SW 1271 (cell line): ENCODE results near the gene PRLR.
"Not testable (repeated sequence)": the region's sequence is repeated elsewhere in the genome, so short reads cannot be mapped to it uniquely, and the experiment has no call there.

Experiments
- DNase-seq, 2 experiments: peaks; one replicate each; lab custom pipeline; 2025; lab: John Stamatoyannopoulos, UW

The PRLR gene

DNA sequence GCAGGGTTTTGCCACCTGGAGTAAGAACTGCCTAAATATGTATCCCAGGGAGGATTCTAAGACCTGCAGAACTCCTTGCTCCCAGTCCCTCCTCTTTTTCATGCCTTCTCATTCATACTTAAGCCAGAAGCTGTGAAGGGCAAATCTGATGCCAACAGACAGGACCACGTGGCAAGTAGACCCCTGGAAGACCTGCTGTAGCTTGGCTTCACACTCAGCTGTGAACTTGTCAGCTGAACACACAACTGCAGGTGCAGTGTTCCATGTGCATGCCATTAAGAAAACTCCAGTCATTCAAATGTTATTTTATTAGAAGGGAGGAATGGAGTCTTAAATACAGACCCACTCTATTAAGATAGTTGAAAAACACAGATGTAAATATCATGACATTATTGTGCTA, 103.3 kb downstream of the PRLR start:
- no peak for DNase-seq

GRCh38 chr5:35125746-35126145, 104.5 kb downstream of the PRLR start:
- DNase-seq, result no peak

- DNase-seq, result no peak
Observed at GRCh38 chr5:35124932-35125331, 105.4 kb downstream of the PRLR start.

DNA sequence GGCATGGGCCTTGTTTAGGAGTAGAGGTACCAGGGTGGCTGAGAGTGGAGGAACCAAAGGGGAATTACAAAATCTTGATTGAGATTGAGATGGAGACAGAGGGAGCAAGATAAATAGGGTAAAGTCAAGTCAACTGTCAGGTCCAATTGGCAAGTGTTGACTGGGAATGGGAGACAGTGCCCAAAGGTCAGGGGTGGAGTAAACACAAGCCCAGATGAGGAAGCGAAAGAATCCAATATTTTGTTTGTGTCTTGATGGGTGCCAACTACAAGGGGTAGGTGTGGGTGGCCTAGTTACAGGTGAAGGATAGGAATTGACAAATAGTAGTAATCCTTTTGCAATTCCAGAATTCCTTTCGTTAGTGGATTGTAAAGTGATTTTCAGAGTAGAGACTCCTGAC, 107.5 kb downstream of the PRLR start:
- DNase-seq, result no peak

DNA sequence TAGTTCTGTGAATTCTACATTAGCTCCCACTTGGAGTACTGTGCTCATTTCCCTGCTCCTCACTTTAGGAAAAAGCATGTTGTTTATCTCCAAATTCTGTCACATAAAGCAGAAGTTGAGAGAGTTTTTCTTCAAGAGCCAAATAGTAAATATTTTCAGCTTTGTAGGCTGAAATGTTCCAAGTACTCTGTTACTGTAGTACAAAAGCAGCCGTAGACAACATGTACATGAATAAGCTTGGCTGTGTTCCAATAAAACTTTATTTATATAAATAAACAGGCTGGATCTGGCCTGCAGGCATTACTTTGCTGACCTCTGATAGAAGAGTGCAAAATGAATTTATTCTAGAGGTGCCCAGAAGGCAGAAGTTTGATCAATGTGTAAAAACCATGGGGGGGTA, 109.6 kb downstream of the PRLR start:
- no peak for DNase-seq

DNA sequence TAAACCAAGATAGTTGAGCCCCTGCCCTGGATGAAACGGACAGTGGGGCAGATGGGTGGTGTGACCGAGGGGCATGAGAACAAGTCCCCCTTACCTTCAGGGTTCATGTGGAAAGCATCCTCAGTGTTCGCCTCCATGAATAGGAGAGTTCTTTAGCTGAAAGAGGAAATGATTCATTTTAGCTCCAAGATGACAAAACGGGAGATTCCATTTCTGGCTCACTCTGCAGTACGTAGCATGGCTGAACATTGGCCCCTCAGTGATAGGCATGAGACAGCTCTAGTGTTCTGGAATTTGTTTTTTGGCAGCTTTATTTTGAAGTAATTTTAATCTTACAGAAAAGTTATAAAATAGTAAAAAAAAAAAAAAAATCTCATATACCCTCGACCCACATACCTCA, 112.3 kb downstream of the PRLR start:
- DNase-seq, result peak in 1 of 2 experiments; percentile 9

- no peak for DNase-seq
Observed at GRCh38 chr5:35115920-35116319, 114.4 kb downstream of the PRLR start.

DNA sequence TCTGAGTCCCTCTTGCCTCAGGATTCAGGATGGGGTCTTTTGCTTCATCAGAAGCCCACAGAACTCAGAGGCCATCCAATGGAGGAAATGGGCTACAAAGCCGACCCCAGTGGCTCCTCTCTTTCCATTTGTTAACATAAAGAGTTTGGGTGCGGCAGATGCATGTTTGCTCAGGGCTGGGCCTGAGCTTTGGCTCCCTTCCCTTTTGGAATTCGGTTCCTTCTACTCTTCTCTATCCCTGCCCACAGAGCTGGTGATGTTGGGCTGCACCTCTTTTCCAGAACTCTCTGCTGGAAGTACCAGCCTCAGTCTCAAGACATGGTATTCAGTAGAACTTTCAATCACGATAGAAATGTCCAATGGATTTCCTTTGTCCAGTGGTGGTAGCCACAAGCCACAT, 115.6 kb downstream of the PRLR start:
- DNase-seq, result no peak

DNA sequence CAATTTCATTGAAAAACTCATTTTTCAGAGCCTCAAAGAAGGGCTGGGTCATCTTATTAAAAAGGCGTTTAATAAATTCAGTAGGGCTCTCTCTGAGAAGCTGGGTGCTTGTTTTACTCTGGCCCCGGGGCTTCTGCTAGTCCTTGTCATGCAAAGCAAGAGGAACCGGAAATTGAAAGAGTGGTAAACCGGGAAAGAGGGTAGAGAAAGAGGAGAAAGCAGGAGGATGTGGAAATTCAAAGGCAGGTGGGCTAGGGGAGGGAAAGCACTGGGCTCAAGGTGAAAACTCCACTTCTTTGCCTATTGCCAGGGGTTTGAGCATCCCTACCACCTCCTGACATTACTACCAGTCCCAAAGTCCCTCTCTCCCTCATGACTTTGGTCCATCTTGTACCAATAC, 118.0 kb downstream of the PRLR start:
- no peak for DNase-seq

- DNase-seq, result not testable (repeated sequence)
Observed at GRCh38 chr5:35104550-35104949, 125.7 kb downstream of the PRLR start.

- DNase-seq, result no peak
Observed at GRCh38 chr5:35103637-35104299, 126.5 kb downstream of the PRLR start.

DNA sequence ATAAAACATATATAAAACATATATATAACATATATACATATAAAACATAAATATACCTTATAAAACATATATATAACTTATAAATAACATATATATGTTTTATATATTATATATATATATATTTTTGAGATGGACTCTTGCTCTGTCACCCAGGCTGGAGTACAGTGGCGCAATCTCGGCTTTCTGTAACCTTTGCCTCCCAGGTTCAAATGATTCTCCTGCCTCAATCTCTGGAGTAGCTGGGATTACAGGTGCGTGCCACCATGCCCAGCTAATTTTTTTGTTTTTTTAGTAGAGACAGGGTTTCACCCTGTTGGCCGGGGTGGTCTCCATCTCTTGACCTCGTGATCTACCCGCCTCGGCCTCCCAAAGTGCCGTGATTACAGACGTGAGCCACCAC, 128.6 kb downstream of the PRLR start:
- not testable (repeated sequence) for DNase-seq

DNA sequence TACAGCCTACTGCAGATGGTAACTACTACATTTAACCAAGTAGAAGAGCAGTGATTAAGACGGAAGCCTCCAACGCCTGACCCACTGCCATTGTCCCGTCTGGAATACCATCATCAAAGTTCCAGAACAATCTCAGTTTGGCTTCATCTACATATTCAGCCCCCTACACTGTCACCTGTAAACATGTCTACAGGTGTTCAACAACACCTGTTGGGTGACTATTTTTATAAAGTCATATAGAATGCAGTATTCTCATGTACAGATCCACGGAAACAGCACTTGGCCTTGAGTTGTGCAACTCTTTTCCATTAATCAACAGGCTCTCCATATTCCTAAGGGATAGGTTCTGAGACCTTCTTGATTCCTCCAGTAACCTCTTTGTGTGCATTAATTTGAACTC, 129.3 kb downstream of the PRLR start:
- no peak for DNase-seq

- no peak for DNase-seq
Observed at GRCh38 chr5:35098214-35098613, 132.1 kb downstream of the PRLR start.

GRCh38 chr5:35096932-35097331, 133.4 kb downstream of the PRLR start:
- no peak for DNase-seq

- DNase-seq, result no peak
Observed at GRCh38 chr5:35096216-35096615, 134.1 kb downstream of the PRLR start.

DNA sequence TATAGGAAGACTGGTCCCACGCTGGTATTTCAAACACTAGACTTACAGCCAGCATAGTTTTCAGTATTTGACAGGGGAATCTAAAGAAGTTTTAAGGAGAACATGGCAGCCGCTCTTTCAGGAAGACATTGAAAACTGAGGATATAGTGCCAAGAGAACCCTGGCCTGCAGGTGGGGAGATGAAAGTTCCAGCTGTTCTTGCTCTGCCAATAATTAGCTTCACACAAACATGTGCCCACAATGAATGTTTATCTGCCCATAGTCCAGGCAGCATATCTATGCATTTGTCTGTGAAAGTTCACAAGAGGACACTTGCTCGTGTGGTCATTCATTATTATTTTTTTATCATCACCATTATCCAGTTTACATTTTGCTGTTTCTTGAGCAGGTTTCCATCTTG, 134.9 kb downstream of the PRLR start:
- DNase-seq, result no peak

DNA sequence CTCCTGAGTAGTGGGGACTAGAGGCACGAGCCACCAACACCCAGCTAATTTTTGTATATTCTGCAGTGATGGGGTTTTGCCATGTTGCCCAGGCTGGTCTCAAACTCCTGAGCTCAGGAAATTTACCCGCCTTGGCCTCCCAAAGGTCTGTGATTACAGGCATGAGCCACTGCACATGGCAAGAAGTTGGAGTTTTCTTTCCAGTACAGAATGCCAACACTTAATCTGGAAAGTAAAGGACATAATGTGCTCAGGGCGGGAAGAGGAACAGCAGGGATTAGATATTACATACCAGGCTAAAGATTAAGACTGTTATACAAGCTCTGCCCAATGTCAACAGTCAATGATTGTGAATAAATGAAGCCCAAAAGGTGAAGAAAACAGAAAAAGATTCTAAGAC, 135.3 kb downstream of the PRLR start:
- no peak for DNase-seq

- no peak for DNase-seq
Observed at GRCh38 chr5:35092703-35093102, 137.6 kb downstream of the PRLR start.

DNA sequence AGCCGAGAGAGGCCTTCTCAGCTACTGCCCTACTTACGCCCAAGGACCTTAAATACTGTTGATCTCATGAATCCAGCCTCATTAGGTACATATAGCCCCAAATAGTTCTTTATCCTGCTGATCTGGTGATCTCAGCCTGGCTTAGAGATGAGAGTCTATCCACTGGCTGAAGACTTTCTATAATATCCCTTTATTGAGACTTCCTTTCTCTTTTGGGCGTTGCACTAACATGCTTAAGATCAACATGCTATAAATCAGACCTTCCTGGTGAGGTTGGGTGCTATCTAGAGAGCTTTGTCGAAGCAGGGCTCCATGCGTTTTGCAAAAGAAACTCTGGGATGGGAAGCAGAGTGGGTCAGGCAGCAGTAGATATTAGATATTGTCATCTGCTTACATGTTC, 138.6 kb downstream of the PRLR start:
- no peak for DNase-seq

DNA sequence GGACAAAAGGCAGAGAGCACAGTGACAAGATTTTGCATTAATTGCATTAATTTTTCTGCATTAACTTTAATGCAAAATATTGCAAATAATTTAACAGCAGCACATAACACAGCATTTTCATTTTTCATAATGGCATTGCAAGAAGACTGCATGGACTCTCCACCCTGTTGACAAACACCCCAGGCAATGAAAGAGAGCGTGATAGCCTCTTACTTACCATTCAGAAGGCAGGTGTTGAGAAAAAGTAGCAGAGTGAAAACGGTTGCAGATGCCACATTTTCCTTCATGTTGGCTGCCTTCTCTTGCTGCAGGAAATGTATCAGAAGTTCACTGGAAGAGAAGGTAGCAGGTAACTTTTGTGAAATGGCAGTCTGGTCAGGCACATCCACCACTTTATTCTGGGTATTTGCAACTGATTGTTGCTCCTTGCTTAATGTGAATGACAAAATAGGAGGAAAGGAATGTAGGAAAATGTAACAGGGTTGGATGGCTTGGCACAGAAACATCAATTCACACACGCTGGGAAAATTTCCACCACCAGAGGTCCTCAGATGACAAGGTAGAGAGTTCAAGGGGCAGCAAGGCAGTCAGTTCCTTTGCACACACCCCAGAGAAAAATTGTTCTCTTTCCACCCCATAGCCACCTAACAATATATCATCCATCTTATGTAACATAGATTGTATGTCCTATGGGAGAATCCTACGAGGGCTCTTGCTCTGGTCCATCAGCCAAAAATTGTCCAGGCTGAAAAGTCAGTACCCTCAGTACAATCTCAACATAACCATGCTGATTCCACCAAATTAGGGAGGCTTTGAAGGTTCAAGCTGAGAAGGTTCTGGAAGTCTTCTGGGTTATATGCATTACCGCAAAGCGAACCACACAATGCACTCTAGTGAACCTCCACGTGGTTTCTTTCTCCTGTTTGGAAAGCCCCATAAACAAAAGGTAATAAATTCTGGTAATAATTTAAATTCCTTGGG, 140.7 kb downstream of the PRLR start:
- DNase-seq, result peak; percentile 4 to 61

GRCh38 chr5:35087991-35088390, 142.3 kb downstream of the PRLR start:
- DNase-seq, result no peak

DNA sequence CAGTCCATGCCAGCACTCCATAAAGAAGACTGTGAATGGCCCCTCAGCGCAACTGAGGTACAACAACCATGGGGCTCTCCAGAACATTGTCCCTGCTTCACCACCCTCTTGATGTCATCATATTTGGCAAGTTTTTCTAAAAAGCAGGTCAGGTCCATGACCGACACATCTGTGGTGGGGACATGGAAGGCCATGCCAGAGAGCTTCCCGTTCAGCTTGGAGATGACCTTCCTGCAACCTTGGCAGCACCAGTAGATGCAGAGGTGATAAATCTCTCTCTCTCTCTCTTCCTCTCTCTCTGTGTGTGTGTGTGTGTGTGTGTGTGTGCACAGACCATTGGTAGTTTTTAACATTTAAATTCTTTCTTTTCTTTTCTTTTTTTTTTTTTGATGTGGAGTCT, 147.1 kb downstream of the PRLR start:
- DNase-seq, result no peak
